SH-SY5Y (cell line): ENCODE data around the gene DUSP14.

ENCODE experiments used
- GATA2 ChIP-seq: IDR thresholded peaks from 2 replicates; pipeline ENCODE4 v1.6.1; 2011; ENCODE audit warnings: mild to moderate bottlenecking, low read depth, low read length
- GATA3 ChIP-seq: IDR thresholded peaks from 2 replicates; pipeline ENCODE4 v1.6.1; 2011; ENCODE audit warnings: low read depth, mild to moderate bottlenecking, low read length, moderate library complexity

Gene DUSP14

DNA sequence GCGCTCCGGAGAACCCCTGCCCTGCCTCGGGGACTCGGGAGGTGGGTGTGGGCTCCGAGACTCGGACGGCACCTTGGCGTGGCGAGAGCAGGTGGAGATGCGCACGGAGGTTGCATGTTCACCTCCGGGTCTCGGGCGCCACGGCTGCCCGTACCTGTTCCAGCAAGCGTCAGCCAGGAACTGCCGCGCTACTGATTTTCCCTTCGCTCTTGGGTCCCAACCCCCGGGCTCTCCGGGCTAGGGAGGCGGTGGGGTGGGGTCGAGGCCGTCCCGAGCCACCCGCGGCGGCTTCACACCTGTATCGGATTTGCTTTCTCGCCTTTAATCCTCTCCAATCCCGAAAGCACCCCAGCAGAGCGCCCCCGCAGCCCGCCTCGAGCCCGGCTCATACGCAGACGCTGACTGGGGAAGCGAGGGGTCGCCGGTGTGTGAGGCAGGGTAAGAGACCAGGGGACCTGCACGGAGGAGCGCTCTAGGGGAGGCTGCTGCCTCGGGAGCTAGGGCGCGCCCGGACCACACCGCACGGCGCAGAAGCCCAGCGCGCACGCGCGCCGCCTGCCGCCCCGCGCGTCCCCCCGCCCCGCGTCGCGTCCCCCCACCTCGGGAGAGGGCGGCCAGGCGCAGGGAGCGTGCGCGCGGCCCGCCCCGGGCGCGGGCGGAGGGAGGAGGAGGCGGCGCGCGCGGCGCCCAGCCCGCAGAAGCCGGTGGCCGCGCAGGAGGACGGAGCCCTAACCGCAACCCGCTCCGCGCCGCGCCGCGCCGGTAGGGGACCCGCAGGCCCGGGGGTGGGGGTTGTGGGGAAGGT, at the start of gene DUSP14:
Gene DUSP14 (plus strand): TSS at position 695 of the 805 bp plus-strand sequence. CDS start 22,382 bp downstream, outside the sequence.
- TF ChIP-seq GATA3 (no peak), GATA2 (no peak)

DNA sequence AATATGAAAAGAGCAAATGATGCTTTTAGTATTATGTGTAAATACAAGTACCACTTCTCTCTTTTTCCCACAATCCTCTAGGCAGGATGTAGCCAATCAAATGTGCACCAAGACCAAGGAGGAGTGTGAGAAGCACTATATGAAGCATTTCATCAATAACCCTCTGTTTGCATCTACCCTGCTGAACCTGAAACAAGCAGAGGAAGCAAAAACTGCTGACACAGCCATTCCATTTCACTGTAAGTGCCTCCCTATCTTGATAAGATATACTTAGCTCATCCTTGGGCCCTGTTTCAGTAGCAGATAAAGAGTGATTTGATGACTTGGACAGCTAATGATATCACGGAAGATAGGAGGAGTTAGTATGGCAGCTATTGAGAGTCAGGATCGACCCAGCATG, 49.3 kb upstream of the DUSP14 start:
- TF ChIP-seq GATA3 (no peak), GATA2 (no peak)

GRCh38 chr17:37446027-37446426, 43.7 kb upstream of the DUSP14 start:
- TF ChIP-seq GATA2: no peak
- TF ChIP-seq GATA3: no peak

- TF ChIP-seq GATA3 (no peak), GATA2 (no peak)
Measured at GRCh38 chr17:37447641-37448040, 42.0 kb upstream of the DUSP14 start.

- no peak for TF ChIP-seq GATA2
- TF ChIP-seq GATA3: no peak
Measured at GRCh38 chr17:37450112-37450511, 39.6 kb upstream of the DUSP14 start.

DNA sequence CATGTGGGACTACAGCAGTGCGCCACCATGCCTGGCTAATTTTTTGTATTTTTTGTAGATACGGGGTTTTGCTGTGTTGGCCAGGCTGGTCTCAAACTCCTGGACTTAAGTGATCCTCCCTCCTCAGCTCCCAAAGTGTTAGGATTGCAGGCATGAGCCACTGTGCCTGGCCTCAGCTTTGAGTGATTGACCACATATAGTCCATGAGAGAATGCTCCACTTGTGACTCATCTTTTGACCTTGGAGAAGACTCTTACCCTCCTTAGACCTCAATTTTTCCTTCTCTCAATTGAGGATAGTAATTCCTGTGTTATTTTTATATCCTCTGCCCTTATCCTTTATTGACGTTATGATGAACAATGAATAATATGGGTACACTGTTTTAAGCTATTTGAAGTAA, 30.9 kb upstream of the DUSP14 start:
- no peak for TF ChIP-seq GATA2
- no peak for TF ChIP-seq GATA3

DNA sequence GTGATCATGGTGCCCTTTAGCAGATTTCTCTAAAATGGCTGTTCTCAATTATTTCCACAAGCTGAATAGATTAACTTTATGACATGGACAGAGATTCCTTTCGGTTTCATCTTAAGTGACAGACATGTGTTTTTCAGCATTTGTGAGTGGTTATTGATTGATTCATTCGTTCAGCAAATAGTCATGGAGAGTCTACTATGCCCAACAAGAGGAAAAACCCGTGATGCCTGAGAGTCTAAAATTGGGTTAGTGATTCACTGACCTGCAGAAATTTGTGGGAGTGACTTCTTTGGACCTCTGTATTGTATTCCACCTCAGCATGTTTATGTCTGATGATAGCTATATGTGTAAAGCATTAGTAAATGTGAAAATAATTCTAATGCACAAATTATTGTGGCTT, 28.0 kb upstream of the DUSP14 start:
- no peak for TF ChIP-seq GATA3
- no peak for TF ChIP-seq GATA2

GRCh38 chr17:37462492-37462891, 27.2 kb upstream of the DUSP14 start:
- no peak for TF ChIP-seq GATA3
- TF ChIP-seq GATA2: no peak

DNA sequence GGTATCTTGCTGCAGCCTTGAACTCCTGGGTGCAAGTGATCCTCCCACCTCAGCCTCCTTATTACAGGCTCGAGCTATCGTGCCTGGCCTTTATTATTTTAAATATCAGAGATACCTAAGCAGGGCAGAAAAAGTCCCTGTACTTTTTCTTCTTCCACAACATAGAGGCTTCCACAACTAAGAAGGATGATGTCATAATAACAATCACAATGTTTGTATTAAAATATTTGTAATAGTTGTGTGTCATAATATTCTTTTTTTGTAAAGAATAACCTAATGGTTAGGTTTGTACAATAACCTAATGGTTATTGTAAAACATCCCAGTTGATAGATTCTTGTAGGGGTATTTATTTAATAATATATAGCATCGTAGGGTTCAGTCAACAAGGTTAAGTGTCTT, 26.7 kb upstream of the DUSP14 start:
- no peak for TF ChIP-seq GATA2
- no peak for TF ChIP-seq GATA3

DNA sequence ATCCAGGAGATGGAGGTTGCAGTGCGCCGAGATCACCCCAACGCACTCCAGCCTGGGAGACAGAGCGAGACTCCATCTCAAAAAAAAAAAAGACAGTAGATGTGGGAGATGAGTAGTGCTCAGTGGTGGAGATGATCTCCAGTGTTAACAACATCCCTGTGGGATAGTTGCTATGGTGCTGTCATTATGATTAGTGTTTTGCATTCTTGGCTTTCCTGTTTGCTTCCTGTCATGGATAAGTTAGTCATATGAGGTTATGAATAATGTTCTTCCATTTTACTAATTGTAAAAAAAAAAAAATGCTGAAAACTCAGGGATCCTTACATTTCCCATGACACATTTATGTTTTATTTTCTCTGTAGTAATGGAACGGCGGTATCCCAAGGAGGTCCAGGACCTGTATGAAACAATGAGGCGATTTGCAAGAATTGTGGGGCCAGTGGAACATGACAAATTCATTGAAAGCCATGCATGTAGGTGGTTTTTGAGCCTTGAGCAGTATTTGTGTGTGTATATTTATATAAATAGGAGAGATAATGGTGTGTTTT, 24.5 kb upstream of the DUSP14 start:
- TF ChIP-seq GATA2 (no peak), GATA3 (no peak)

- no peak for TF ChIP-seq GATA3
- TF ChIP-seq GATA2: no peak
Measured at GRCh38 chr17:37466471-37466870, 23.2 kb upstream of the DUSP14 start.

GRCh38 chr17:37470181-37470580, 19.5 kb upstream of the DUSP14 start:
- TF ChIP-seq GATA3: no peak
- no peak for TF ChIP-seq GATA2

DNA sequence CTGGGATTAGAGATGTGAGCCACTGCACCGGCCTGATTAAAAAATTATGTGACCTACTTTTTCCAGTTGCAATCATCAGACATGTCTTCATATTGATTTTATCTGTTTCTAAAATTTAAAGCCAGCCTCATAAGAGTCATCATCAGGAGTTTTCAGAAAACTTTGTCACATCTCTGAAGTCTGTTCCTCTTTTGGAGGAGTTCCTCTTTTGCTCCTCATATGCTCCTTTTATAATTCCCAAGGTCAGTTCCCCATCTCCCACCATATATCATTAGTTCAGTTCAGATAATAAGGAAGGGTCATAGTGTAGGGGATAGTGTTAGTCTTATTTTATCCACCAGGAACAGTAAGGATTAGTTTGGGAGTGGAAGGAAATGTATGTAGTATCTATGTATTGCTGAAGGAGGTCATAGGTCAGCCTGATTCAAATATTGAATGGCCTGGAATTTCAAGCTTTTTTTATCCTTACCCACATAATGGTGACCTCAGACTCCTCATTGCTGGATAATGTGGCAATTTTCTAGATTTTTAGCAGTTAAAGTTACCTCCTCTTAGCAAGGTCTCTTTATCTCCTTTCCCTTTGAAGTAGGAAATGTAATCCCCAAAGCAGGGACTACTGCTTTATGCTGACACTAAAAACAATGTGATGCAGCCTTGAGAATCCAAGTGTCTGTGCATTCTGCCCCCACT, 13.8 kb upstream of the DUSP14 start:
- no peak for TF ChIP-seq GATA2
- no peak for TF ChIP-seq GATA3

- TF ChIP-seq GATA2 (no peak), GATA3 (no peak)
Measured at GRCh38 chr17:37476431-37477120, 13.1 kb upstream of the DUSP14 start.

GRCh38 chr17:37478187-37478586, 11.5 kb upstream of the DUSP14 start:
- TF ChIP-seq GATA3: no peak
- no peak for TF ChIP-seq GATA2
